ENCODE results near the gene AKNA. TPM values are rescaled to one million over a fixed set of nuclear protein-coding genes. Genes with fewer than 3 reads are reported as not detected.

The AKNA gene
- total and polyA plus RNA-seq, 2 of the 8 experiments (the other 6 are each of a cell fraction or from before 2014, with no cell fraction given), result 21.0 to 27.4 TPM

DNA sequence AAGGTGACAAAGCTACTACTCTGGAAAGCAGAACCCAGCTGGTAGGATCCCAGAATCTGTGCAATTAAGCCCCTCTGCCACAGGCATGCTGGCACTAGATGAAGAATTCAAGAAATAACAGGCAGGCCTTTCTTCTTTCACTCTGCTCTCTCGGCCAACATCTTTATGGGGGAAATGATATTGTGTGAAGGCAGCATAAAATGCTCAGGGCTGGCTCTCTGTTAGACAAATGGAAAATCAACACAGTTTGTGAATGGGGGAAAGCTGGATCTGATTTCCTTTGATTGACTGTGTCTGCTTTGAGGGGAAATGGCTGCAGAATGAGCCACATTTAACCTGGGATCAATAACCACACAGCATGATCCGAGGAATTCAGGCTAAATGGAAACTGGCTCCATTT lies 29.1 kb upstream of the AKNA start:
- Histone ChIP-seq H3K18ac (ENCODE audit: extremely low read depth, low read length) (no peak overlapping the region), H3K4me1 (replicated peaks in 1 of 4; ENCODE audit: control insufficient read depth in 3 of 4, insufficient read depth in 4 of 4, low read length in 3 of 4) (peaks cover 2 to 7% (median 5%) of the 10 kb centered on the region in 4 experiments; a peak in 6 of 7 replicates), H4K8ac (ENCODE audit: extremely low read depth, insufficient read depth, low read length) (no peak overlapping the region), H4K91ac (replicated peaks; ENCODE audit: insufficient read length, low read length) (no peak overlapping the region), H3K27me3 (replicated peaks in 1 of 4; ENCODE audit: control insufficient read depth in 3 of 4, extremely low read depth in 1 of 4, insufficient read depth in 3 of 4, low read length in 3 of 4) (no peaks in the 10 kb centered on the region), H3K4me2 (ENCODE audit: insufficient read depth in 1 of 2, low read depth in 2 of 2, low read length in 2 of 2) (no peak overlapping the region), H2BK5ac (ENCODE audit: low read depth, low read length) (no peak overlapping the region), H3K9ac (replicated peaks in 1 of 4; ENCODE audit: extremely low read depth in 1 of 4, low read depth in 3 of 4, low read length in 3 of 4) (no peak overlapping the region), H3K9me3 (ENCODE audit: insufficient read depth in 2 of 2, low read depth in 1 of 2, low read length in 1 of 2) (no peaks in the 10 kb centered on the region), H3K27ac (ENCODE audit: low read depth, low read length) (no peak overlapping the region), H3K23me2 (ENCODE audit: low read depth, low read length) (no peaks in the 10 kb centered on the region), H3K79me1 (ENCODE audit: low read depth, low read length) (no peaks in the 10 kb centered on the region), H2BK20ac (ENCODE audit: low read length) (no peak overlapping the region), H3K79me2 (ENCODE audit: control insufficient read depth in 1 of 2, insufficient read depth in 2 of 2, low read length in 2 of 2) (no peaks in the 10 kb centered on the region), H2BK12ac (ENCODE audit: low read depth, low read length) (no peak overlapping the region), H2BK120ac (replicated peaks; ENCODE audit: low read depth, low read length) (no peak overlapping the region), H2BK15ac (ENCODE audit: low read length) (no peak overlapping the region), H4K20me1 (replicated peaks in 1 of 2; ENCODE audit: control insufficient read depth in 1 of 2, insufficient read depth in 2 of 2, low read length in 2 of 2) (no peaks in the 10 kb centered on the region), H3K23ac (ENCODE audit: insufficient read length) (no peak overlapping the region), H3K4ac (replicated peaks; ENCODE audit: insufficient read length, low read depth, low read length) (no peak overlapping the region), H3K14ac (ENCODE audit: insufficient read length) (no peak overlapping the region), H3K36me3 (ENCODE audit: control insufficient read depth in 2 of 4, insufficient read depth in 4 of 4, low read length in 3 of 4) (no peaks in the 10 kb centered on the region; a peak in 1 of 8 replicates), H2AK5ac (ENCODE audit: low read depth, low read length) (no peak overlapping the region), H4K5ac (ENCODE audit: insufficient read length, low read depth, low read length) (no peak overlapping the region), H2AFZ (ENCODE audit: low read length) (no peak overlapping the region), H3K4me3 (ENCODE audit: extremely low read depth in 1 of 4, insufficient read depth in 2 of 4, low read depth in 3 of 4, low read length in 4 of 4) (no peak overlapping the region), H3K56ac (replicated peaks; ENCODE audit: insufficient read length, low read depth, low read length) (no peak overlapping the region)
- DNase-seq (ENCODE audit: low read depth in 1 of 2, low spot score in 2 of 2) (no peak), FAIRE-seq (no peak)
- no peak for TF ChIP-seq SUZ12 (IDR thresholded peaks at IDR 0.05; ENCODE audit: low read length)
- no peak for TF ChIP-seq ZNF274 (IDR thresholded peaks at IDR 0.05; ENCODE audit: borderline replicate concordance, extremely low read depth, low read length)
- no peak for TF ChIP-seq POU5F1 (IDR thresholded peaks at IDR 0.05; ENCODE audit: low read depth, low read length)
- TF ChIP-seq, protein P1, sequence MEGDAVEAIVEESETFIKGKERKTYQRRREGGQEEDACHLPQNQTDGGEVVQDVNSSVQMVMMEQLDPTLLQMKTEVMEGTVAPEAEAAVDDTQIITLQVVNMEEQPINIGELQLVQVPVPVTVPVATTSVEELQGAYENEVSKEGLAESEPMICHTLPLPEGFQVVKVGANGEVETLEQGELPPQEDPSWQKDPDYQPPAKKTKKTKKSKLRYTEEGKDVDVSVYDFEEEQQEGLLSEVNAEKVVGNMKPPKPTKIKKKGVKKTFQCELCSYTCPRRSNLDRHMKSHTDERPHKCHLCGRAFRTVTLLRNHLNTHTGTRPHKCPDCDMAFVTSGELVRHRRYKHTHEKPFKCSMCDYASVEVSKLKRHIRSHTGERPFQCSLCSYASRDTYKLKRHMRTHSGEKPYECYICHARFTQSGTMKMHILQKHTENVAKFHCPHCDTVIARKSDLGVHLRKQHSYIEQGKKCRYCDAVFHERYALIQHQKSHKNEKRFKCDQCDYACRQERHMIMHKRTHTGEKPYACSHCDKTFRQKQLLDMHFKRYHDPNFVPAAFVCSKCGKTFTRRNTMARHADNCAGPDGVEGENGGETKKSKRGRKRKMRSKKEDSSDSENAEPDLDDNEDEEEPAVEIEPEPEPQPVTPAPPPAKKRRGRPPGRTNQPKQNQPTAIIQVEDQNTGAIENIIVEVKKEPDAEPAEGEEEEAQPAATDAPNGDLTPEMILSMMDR (IDR thresholded peaks at IDR 0.05; ENCODE audit: control extremely low read depth in 1 of 3, insufficient read depth in 1 of 3, low read depth in 1 of 3, low read length in 3 of 3), result no peak
- TF ChIP-seq SP2 (IDR thresholded peaks at IDR 0.05; ENCODE audit: low read length), result no peak
- TF ChIP-seq BCL11A (IDR thresholded peaks at IDR 0.05; ENCODE audit: low read depth in 2 of 2, low read length in 2 of 2), result no peak
- TF ChIP-seq MAFK (IDR thresholded peaks at IDR 0.05; ENCODE audit: low read depth, low read length), result no peak
- TF ChIP-seq E2F6 (IDR thresholded peaks at IDR 0.05), result no peak
- TF ChIP-seq TBP (IDR thresholded peaks at IDR 0.05; ENCODE audit: low read depth, low read length), result no peak
- TF ChIP-seq EZH2 (IDR thresholded peaks at IDR 0.05; ENCODE audit: low read depth, low read length, severe bottlenecking), result no peak
- TF ChIP-seq BRCA1 (IDR thresholded peaks at IDR 0.05; ENCODE audit: low read depth, low read length), result no peak
- 90% methylated on average over 2 of the region's 2 CpGs; no CpG with 5 or more reads in 1 of the 2 experiments for WGBS, 2 experiments (ENCODE audit: extremely low coverage in 1 of 2, insufficient coverage in 1 of 2, insufficient read length in 1 of 2, insufficient replicate concordance in 2 of 2, low coverage in 1 of 2, low lambda C conversion rate in 2 of 2, missing lambda C conversion rate in 1 of 2)
- ChIA-PET POLR2A (ENCODE audit: partially characterized antibody) (interaction anchor here (1.6 to 2.3 kb wide), 2 partner anchors 8 to 10 kb away, joined by 3 to 4 read pairs; no protein-coding TSS in a partner anchor), CTCF (ENCODE audit: partially characterized antibody) (interaction anchor here (10.9 to 22.5 kb wide), 2 partner anchors 12 to 15 kb away, joined by 76 to 271 read pairs; no protein-coding TSS in a partner anchor)
